ENCODE data around the gene APOBEC3C.
"Not testable (repeated sequence)": the region's sequence is repeated elsewhere in the genome, so short reads cannot be mapped to it uniquely, and the experiment has no call there.

APOBEC3C gene

GRCh38 chr22:39066442-39067276 lies 52.6 kb downstream of the APOBEC3C start:
- DNase-seq = not testable (repeated sequence)

GRCh38 chr22:39068033-39068785 lies 54.2 kb downstream of the APOBEC3C start:
- DNase-seq = no peak

All from activated T-cell treated with anti-CD3 and anti-CD28 coated beads for 4 hours (primary cell).